HG02852 (cell line): ENCODE results near the gene C11orf91.
"Not testable (repeated sequence)": the region's sequence is repeated elsewhere in the genome, so short reads cannot be mapped to it uniquely, and the experiment has no call there.

Experiments
- ATAC-seq: cut with Tn5 transposase; IDR thresholded peaks from one replicate; pipeline ENCODE4 v1.9.1; 2021; ENCODE audit warnings: mild to moderate bottlenecking, moderate library complexity; ENCODE audit not compliant: unreplicated experiment

The C11orf91 gene

DNA sequence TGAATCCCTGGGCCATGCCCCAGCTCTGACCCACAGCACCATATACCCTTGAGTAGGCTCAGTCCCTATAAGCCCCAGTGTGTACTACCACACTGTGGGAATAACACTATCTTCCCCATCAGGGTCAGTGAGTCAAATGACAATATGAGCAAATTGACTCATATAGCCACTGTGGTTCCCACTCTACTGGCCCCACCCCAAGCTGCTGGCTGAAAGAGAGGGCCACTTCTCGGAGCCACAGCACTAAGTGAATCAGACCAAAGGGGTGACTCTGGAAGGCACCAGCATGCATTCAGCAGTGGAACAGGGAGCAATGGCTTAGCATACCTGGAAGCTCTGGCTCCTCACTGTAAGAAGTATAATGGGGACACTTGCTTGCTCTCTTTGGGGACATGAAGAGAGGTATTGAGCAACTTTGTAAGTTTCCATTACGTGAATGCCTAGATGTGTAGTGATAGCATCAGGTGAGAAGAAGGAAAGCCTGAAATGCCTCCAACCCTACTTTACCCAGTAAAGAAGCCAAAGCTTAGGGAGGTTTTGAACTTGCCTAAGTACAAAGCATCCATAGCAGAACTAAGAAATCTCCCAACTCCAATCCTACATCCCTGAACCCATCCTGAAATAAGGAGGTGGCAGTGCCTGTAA is 22.1 kb upstream of the C11orf91 start:
- ATAC-seq = peak; percentile 84

GRCh38 chr11:33721984-33722383 is 21.4 kb upstream of the C11orf91 start:
- no peak for ATAC-seq

GRCh38 chr11:33721426-33721825 is 20.8 kb upstream of the C11orf91 start:
- no peak for ATAC-seq

- ATAC-seq = no peak
These were observed 19.0 kb upstream of the C11orf91 start for GRCh38 chr11:33719587-33719986.

- no peak for ATAC-seq
These were observed 17.8 kb upstream of the C11orf91 start for GRCh38 chr11:33718440-33718839.

GRCh38 chr11:33716243-33716642 is 15.6 kb upstream of the C11orf91 start:
- no peak for ATAC-seq

GRCh38 chr11:33713856-33714398 is 13.3 kb upstream of the C11orf91 start:
- no peak for ATAC-seq

- no peak for ATAC-seq
These were observed 12.7 kb upstream of the C11orf91 start for GRCh38 chr11:33713151-33713855.

DNA sequence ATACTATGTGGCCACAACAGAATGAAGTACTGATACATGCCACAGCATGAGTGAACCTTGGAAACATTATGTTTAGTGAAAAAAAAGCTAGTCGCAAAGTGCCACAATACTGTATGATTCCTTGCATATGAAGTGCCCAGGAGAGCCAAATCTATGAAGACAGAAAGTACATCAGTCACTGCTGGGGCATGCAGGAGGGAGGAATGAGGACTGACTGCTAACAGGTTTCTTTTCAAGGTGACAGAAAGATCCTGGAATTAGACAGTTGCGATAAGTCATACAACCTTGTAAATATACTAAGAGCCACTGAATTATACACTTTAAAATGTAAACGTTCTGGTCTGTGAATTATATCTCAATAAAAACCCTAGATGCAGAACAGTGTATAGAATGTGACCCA is 11.8 kb upstream of the C11orf91 start:
- ATAC-seq = no peak

GRCh38 chr11:33709466-33709865 is 8.8 kb upstream of the C11orf91 start:
- ATAC-seq = no peak

DNA sequence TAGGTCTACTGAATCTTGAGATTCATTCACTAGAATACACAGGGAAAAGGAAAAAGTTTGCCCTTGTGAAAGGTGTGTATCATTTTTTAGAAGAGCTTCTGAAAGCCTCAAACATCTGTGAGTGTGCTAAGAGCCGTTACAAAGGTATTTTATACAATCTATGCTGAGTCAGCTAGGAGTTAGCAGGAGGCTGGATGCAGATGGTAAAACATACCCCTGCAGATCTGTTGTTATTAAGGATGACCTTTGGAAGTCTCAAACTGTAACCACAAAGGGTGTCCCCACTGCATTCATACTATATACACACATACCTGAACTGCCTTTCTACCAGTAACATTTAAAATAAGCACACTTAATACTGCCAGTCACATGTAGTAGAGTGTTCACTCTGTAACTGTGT is 8.4 kb upstream of the C11orf91 start:
- ATAC-seq = no peak

- ATAC-seq = not testable (repeated sequence)
These were observed 7.2 kb upstream of the C11orf91 start for GRCh38 chr11:33707831-33708230.

DNA sequence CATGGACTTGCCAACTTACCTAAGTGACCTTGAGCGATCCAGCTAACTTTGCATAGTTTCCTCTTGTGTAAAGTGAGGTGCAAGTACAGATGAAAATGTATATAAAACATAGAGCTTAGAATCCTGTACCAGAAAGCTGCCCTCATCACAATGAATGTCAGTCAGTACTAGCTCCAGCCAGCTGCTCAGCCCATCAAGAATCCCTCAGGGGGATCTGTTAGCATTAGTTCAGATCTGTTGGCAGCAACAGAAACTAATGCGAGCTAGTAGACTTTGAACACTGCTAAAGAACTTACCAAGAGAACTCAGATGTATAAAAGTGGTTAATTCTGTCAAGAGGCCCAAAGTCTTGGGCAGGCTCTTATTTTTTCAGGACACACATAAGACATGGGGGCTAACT is 6.3 kb upstream of the C11orf91 start:
- no peak for ATAC-seq

DNA sequence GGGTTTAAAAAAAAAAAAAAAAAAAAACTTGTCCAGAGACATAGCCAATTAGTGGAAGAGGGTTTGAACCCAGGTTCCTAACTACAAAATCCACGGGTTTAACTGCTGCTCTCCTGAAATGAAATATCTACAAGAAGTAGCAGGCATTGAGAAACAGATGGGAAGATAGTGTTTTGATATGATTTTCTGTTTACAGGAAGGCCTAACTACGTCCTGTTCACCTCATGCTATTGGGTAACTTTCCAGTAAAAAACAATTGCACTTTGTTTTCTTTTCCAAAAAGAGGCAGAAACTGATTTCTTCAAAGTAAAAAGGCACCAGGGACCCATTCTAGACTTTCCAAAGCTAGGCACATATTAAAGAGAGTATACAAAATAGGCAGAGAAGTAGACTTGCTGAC is 5.9 kb upstream of the C11orf91 start:
- no peak for ATAC-seq

GRCh38 chr11:33704240-33705002 is 3.8 kb upstream of the C11orf91 start:
- ATAC-seq = no peak

- ATAC-seq = no peak
These were observed 3.2 kb upstream of the C11orf91 start for GRCh38 chr11:33703788-33704187.

DNA sequence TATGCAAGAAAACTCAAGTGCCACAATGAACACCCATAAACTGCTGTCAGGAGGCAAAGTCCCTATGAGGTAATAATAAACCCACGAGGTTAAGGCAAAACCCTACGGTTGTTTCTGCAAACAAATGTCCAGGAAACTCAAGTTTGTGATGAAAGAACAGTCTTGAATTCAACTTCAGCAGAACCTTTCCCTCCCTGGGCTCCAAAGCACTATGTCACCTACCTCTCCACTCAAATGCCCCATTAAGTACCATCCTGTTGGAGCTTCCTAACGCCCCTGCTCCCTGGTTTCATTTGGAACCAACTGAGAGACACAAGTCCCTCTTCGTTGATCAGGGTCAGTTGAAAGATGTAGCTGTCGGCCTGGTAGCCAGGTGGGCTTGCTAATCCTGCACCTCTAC is 2.6 kb upstream of the C11orf91 start:
- no peak for ATAC-seq

DNA sequence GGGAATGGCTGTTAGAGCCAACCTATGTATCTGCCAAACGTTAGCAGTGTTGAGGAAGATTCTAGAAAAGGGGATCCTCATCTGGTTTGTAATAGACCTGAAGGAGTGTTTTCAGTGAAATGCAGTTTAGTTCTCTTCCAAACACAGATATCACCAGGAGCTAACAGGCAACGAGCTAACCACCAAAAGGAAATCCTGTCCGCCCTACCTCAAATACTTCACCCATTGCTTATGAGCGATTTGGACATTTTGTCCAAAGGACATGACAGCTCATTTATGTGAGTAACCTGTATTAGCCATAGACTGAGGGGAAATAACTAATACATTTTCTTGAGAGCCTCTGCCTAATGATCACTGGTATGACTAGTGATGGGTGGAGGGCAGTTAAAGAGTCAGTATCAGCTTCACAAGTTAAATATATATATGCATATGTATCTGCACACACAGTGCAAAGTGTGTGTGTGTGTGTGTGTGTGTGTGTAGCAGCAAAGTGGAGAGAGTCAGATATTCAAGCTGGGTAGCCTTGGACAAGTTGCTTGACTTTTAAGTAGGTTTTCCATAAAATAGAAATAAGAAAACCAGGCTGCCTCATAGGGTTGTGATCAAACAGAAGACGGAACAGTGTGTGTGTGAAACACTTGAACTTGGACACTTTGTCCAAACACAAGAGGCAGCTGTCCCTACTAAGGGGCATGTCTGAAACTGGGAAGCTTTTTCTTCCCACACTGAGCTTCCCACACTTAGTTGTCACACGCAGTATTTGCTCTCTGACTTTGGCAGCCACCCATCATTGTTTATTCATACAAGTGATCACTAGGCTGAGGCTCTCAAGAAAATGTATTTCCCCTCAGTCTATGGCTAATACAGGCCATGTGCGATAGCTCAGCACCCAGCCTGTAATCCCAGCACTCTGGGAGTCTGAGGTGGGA is 940 bp upstream of the C11orf91 start:
- ATAC-seq = no peak

DNA sequence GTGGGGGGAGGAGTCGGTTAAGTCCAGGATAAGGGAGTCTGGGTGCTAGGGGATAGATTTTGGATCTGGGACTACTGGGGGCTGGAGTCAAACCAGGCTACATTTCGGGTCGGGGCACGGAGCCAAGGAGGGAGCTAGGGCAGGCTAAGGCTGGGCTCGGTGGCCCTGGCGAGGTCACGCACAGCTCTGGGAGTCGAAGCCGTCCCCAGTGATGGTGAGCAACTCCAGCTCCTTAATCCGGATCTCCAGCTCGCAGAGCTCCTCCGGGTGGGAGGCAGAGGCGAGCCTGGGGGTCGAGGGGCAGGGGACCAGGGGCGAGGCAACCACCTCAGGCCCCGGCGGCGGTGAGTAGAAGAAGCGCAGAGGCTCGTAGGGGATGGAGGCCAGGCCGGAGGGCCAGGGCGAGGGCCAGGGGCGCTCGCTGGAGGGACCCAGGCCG is 544 bp downstream of the C11orf91 start:
- no peak for ATAC-seq

GRCh38 chr11:33699515-33700062 is 1.0 kb downstream of the C11orf91 start:
- no peak for ATAC-seq
